Brain microvascular endothelial cell (primary cell): Measurements from ENCODE around the gene LMNA.

Experiments
- DNase-seq: peaks from one replicate; pipeline ENCODE4 v3.0.0-alpha.2; 2020
- H3K27ac ChIP-seq: fragments of 250-450 bp; sonication (Bioruptor Pico); 2 replicates; pipeline ENCODE4 v1.5.1; 2020; ENCODE audit warnings: mild to moderate bottlenecking, moderate library complexity
- H3K27me3 ChIP-seq: fragments of 250-450 bp; sonication (Bioruptor Pico); replicated peaks from 2 replicates; pipeline ENCODE4 v1.5.1; 2020; ENCODE audit warnings: mild to moderate bottlenecking
- H3K36me3 ChIP-seq: fragments of 250-450 bp; sonication (Bioruptor Pico); replicated peaks from 2 replicates; pipeline ENCODE4 v1.5.1; 2020; ENCODE audit warnings: mild to moderate bottlenecking
- H3K4me3 ChIP-seq: 2 replicates; pipeline ENCODE4 v1.5.1; 2011; ENCODE audit warnings: low read depth, mild to moderate bottlenecking, control low read depth, low read length, moderate library complexity
- CTCF ChIP-seq: IDR thresholded peaks from 2 replicates; pipeline ENCODE4 v1.5.1; 2011; ENCODE audit warnings: low read depth, mild to moderate bottlenecking, moderate library complexity, low read length, control low read depth, inconsistent platforms; ENCODE audit errors: missing control alignments
- in situ Hi-C: cut with HindIII; loops from 2 replicates; pipeline ENCODE4 v1.10.0; 2017; ENCODE audit warnings: low sequenced_read_pairs, low pct_ligation_motif_present

Gene LMNA

GRCh38 chr1:156114101-156114918 is at the start of gene LMNA:
LMNA (plus strand) TSS chr1:156114711; CDS start chr1:156114919, 208 bp downstream.
- in situ Hi-C loops: no loop called here
- peak within 1 kb of the TSS; percentile 80 for H3K27ac ChIP-seq
- H3K27me3 ChIP-seq: no peaks in the 10 kb centered on the region
- no peak for TF ChIP-seq CTCF
- peak within 1 kb of the TSS; percentile 100 for H3K4me3 ChIP-seq
- peak; percentile 89 for DNase-seq
- peaks cover 6% of the 10 kb centered on the region for H3K36me3 ChIP-seq

GRCh38 chr1:156065212-156065611 is 49.3 kb upstream of the LMNA start:
- no peak overlapping the region for H3K27ac ChIP-seq
- no peaks in the 10 kb centered on the region for H3K27me3 ChIP-seq
- no peak for TF ChIP-seq CTCF
- no peaks in the 10 kb centered on the region for H3K36me3 ChIP-seq
- no peak overlapping the region for H3K4me3 ChIP-seq
- DNase-seq: no peak
- in situ Hi-C loops: no loop called here

GRCh38 chr1:156065871-156066270 is 48.6 kb upstream of the LMNA start:
- H3K4me3 ChIP-seq: no peak overlapping the region
- DNase-seq: no peak
- in situ Hi-C loops: no loop called here
- no peaks in the 10 kb centered on the region for H3K27me3 ChIP-seq
- no peaks in the 10 kb centered on the region for H3K36me3 ChIP-seq
- no peak for TF ChIP-seq CTCF
- no peak overlapping the region for H3K27ac ChIP-seq

- Histone ChIP-seq H3K4me3 (no peak overlapping the region), H3K27ac (no peak overlapping the region), H3K27me3 (no peaks in the 10 kb centered on the region), H3K36me3 (no peaks in the 10 kb centered on the region)
- in situ Hi-C loops: no loop called here
- no peak for DNase-seq
- no peak for TF ChIP-seq CTCF
These were observed 47.2 kb upstream of the LMNA start for GRCh38 chr1:156067262-156067661.

- TF ChIP-seq CTCF: no peak
- Histone ChIP-seq H3K4me3 (no peak overlapping the region), H3K36me3 (no peaks in the 10 kb centered on the region), H3K27me3 (no peaks in the 10 kb centered on the region), H3K27ac (no peak overlapping the region)
- in situ Hi-C loops: no loop called here
- DNase-seq: no peak
These were observed 44.7 kb upstream of the LMNA start for GRCh38 chr1:156069490-156070455.
